OCI-LY1 (cell line): ENCODE results near the gene CARD19.
A peak's percentile ranks its signal among the peaks of the same experiment; 100 is the strongest.

Experiments
- H2AFZ ChIP-seq: fragments of 200-600 bp; sonication (generic), shearing (Covaris generic); 2 replicates; pipeline ENCODE4 v1.6.0; 2014; ENCODE audit warnings: antibody characterized with exemption, mild to moderate bottlenecking, low read length
- H3F3A ChIP-seq: fragments of 200-600 bp; sonication (generic), shearing (Covaris generic); 2 replicates; pipeline ENCODE4 v1.6.0; 2014; ENCODE audit warnings: mild to moderate bottlenecking, antibody characterized with exemption, low read length, moderate library complexity; ENCODE audit not compliant: insufficient read depth
- H3K27ac ChIP-seq: fragments of 200-600 bp; sonication (generic); 2 replicates; pipeline ENCODE4 v1.5.1; 2014; ENCODE audit warnings: low read length, mixed run types, mild to moderate bottlenecking, low read depth; ENCODE audit not compliant: poor library complexity, severe bottlenecking
- H3K27me3 ChIP-seq: fragments of 200-600 bp; sonication (generic); 2 replicates; pipeline ENCODE4 v1.6.0; 2014; ENCODE audit warnings: antibody characterized with exemption, mild to moderate bottlenecking, low read length, moderate library complexity; ENCODE audit not compliant: insufficient read depth
- H3K36me3 ChIP-seq: fragments of 200-600 bp; sonication (generic); 2 replicates; pipeline ENCODE4 v1.6.1; 2014; ENCODE audit warnings: mild to moderate bottlenecking, antibody characterized with exemption, low read length, moderate library complexity, mixed read lengths; ENCODE audit not compliant: insufficient read depth
- H3K4me1 ChIP-seq: fragments of 200-600 bp; sonication (generic); 2 replicates; pipeline ENCODE4 v1.5.1; 2014; ENCODE audit warnings: mild to moderate bottlenecking, low read length, moderate library complexity; ENCODE audit not compliant: insufficient read depth, severe bottlenecking
- H3K4me2 ChIP-seq: fragments of 200-600 bp; sonication (generic), shearing (Covaris generic); 2 replicates; pipeline ENCODE4 v1.6.1; 2014; ENCODE audit warnings: low read length
- H3K4me3 ChIP-seq: fragments of 200-600 bp; sonication (generic); 2 replicates; pipeline ENCODE4 v1.5.1; 2014; ENCODE audit warnings: low read length, low read depth, mild to moderate bottlenecking, mixed read lengths; ENCODE audit not compliant: poor library complexity, severe bottlenecking
- H3K79me2 ChIP-seq: fragments of 200-600 bp; shearing (Covaris generic); 2 replicates; pipeline ENCODE4 v1.6.1; 2016; ENCODE audit warnings: mixed run types, low read length, mixed read lengths; ENCODE audit not compliant: insufficient read depth
- H3K9ac ChIP-seq: fragments of 200-600 bp; sonication (generic), shearing (Covaris generic); 2 replicates; pipeline ENCODE4 v1.6.1; 2014; ENCODE audit warnings: mild to moderate bottlenecking, low read length, mixed read lengths
- H3K9me2 ChIP-seq: fragments of 200-600 bp; sonication (generic), shearing (Covaris generic); 2 replicates; pipeline ENCODE4 v1.6.1; 2014; ENCODE audit warnings: low read depth, mild to moderate bottlenecking, low read length, mixed read lengths
- H3K9me3 ChIP-seq: fragments of 200-600 bp; shearing (Covaris generic); 2 replicates; pipeline ENCODE4 v1.6.1; 2014; ENCODE audit warnings: low read length, mixed read lengths
- H4K20me1 ChIP-seq: fragments of 200-600 bp; sonication (generic), shearing (Covaris generic); 2 replicates; pipeline ENCODE4 v1.6.0; 2016; ENCODE audit warnings: mild to moderate bottlenecking, low read length; ENCODE audit not compliant: insufficient read depth
- CTCF ChIP-seq: fragments of 200-600 bp; sonication (generic), shearing (Covaris generic); IDR thresholded peaks from 2 replicates; pipeline ENCODE4 v1.5.1; 2017; ENCODE audit warnings: mild to moderate bottlenecking, antibody characterized with exemption, low read length, moderate library complexity, mixed read lengths
- EZH2 ChIP-seq: fragments of 200-600 bp; sonication (generic), shearing (Covaris generic); IDR thresholded peaks from 2 replicates; pipeline ENCODE4 v1.8.0; 2017; ENCODE audit warnings: borderline replicate concordance, mixed run types, mild to moderate bottlenecking, antibody characterized with exemption, low read length, moderate library complexity, mixed read lengths

The CARD19 gene

GRCh38 chr9:93119953-93120845 lies 24.2 kb downstream of the CARD19 start:
- peak overlapping the region; percentile 86 for H3K27ac ChIP-seq
- no peaks in the 10 kb centered on the region for H3K27me3 ChIP-seq
- H3K36me3 ChIP-seq, result peaks cover 16% of the 10 kb centered on the region; the same call in 1 of the 2 replicates
- no peaks in the 10 kb centered on the region for H3K79me2 ChIP-seq
- H3K9me2 ChIP-seq, result no peaks in the 10 kb centered on the region
- peak overlapping the region; percentile 46 for H3K4me2 ChIP-seq
- peak overlapping the region; percentile 15 for H3K4me3 ChIP-seq
- no peaks in the 10 kb centered on the region for H4K20me1 ChIP-seq
- no peaks in the 10 kb centered on the region for H3K9me3 ChIP-seq
- peak; percentile 30; the same call in 1 of the 2 replicates for TF ChIP-seq CTCF
- TF ChIP-seq EZH2, result no peak
- no peak overlapping the region for H2AFZ ChIP-seq
- no peaks in the 10 kb centered on the region for H3F3A ChIP-seq
- H3K9ac ChIP-seq, result peak overlapping the region; percentile 48; the same call in 1 of the 2 replicates
- peaks cover 29% of the 10 kb centered on the region for H3K4me1 ChIP-seq

- Histone ChIP-seq H3K4me1 (peaks cover 30% of the 10 kb centered on the region), H3K9me3 (no peaks in the 10 kb centered on the region), H3K9ac (no peak overlapping the region; the same call in 1 of the 2 replicates), H3K27me3 (no peaks in the 10 kb centered on the region), H3K4me2 (peak overlapping the region; percentile 46; the same call in 1 of the 2 replicates), H3K27ac (peak overlapping the region; percentile 86), H3K9me2 (no peaks in the 10 kb centered on the region), H3K79me2 (no peaks in the 10 kb centered on the region), H2AFZ (no peak overlapping the region), H3K36me3 (peaks cover 18% of the 10 kb centered on the region; the same call in 1 of the 2 replicates), H3K4me3 (no peak overlapping the region), H3F3A (no peaks in the 10 kb centered on the region), H4K20me1 (no peaks in the 10 kb centered on the region)
- no peak for TF ChIP-seq CTCF
- no peak for TF ChIP-seq EZH2
Measured at GRCh38 chr9:93120846-93121315, 24.9 kb downstream of the CARD19 start.

DNA sequence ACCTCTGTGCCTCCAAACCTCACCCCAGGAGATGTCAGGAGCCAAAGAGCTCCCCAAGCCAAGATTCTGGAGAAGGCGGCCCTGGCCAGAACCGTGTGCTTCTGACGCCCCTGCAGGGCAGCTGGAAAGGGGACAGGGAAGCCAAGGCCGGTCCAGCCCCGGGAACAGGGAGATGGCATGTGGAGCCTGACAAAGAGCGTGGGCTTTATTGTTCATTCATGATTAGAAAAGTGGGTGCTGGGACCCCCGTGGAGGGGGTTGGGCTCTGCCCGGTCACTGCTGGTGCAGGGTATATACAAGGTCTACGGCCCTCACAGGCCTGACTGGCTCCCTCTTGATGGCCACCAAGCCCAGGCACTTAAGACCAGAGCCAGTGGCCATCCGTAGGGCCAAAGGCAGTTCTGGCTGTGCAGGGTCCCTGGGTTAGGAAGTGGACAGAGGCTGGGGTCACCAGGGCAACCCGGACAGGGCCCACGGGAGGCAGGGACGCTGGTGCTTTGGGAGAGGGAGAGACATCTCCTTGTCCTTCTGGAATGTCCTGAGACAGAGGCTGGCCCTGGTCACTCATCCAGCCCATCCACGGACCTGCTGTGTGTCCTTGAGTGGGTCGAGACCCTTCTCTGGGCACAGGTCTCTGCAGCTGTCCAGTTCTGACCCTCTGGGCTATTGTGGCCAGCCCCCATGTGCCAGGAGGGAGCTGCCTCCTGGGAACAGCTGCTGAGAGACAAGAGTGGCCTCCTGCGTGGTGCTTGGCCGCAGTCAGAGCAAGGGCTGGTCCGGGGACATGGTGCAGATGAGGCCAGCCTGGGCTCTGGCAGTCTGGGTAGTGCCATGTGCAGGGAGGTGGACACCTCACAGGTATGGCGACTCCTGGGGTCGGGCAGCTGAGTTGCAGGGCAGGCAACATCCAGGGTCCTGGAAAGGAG lies 25.6 kb downstream of the CARD19 start:
- no peaks in the 10 kb centered on the region for H3K9me2 ChIP-seq
- H3K9me3 ChIP-seq, result no peaks in the 10 kb centered on the region
- H3K9ac ChIP-seq, result no peak overlapping the region
- TF ChIP-seq CTCF, result no peak
- no peak for TF ChIP-seq EZH2
- H3F3A ChIP-seq, result no peaks in the 10 kb centered on the region
- H4K20me1 ChIP-seq, result no peaks in the 10 kb centered on the region
- no peak overlapping the region for H2AFZ ChIP-seq
- peaks cover 30% of the 10 kb centered on the region for H3K4me1 ChIP-seq
- no peaks in the 10 kb centered on the region for H3K27me3 ChIP-seq
- no peak overlapping the region for H3K27ac ChIP-seq
- H3K79me2 ChIP-seq, result no peaks in the 10 kb centered on the region
- peaks cover 22% of the 10 kb centered on the region; the same call in 1 of the 2 replicates for H3K36me3 ChIP-seq
- no peak overlapping the region for H3K4me2 ChIP-seq
- no peak overlapping the region for H3K4me3 ChIP-seq
